ENCODE measurements around the gene KAT5. TPM values are rescaled to one million over a fixed set of nuclear protein-coding genes. Genes with fewer than 3 reads are reported as not detected.
"Not testable (repeated sequence)": the region's sequence is repeated elsewhere in the genome, so short reads cannot be mapped to it uniquely, and the experiment has no call there.

KAT5 gene
- total RNA-seq, 1 donor from 2014 or later, result 77.5 TPM

DNA sequence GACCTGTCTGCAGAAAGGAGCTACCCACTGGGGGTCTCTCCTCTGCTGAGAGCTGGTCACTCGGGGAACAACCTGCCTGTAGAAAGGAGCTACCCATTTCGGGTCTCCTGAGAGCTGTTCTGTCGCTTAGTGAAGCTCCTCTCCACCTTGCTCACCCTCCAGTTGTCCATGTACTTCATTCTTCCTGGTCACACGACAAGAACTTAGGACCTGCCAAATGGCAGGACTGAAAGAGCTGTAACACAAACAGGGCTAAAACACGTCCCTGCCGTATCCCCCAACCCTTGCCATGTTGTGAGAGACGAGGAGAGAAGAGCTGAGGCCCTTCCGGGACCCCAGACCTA, 32.6 kb downstream of the KAT5 start:
- no peaks in the 10 kb centered on the region for H3K4me1 ChIP-seq
- H3K4me3 ChIP-seq, result no peak overlapping the region
- H3K27ac ChIP-seq, result no peak overlapping the region
- TF ChIP-seq, protein P1, sequence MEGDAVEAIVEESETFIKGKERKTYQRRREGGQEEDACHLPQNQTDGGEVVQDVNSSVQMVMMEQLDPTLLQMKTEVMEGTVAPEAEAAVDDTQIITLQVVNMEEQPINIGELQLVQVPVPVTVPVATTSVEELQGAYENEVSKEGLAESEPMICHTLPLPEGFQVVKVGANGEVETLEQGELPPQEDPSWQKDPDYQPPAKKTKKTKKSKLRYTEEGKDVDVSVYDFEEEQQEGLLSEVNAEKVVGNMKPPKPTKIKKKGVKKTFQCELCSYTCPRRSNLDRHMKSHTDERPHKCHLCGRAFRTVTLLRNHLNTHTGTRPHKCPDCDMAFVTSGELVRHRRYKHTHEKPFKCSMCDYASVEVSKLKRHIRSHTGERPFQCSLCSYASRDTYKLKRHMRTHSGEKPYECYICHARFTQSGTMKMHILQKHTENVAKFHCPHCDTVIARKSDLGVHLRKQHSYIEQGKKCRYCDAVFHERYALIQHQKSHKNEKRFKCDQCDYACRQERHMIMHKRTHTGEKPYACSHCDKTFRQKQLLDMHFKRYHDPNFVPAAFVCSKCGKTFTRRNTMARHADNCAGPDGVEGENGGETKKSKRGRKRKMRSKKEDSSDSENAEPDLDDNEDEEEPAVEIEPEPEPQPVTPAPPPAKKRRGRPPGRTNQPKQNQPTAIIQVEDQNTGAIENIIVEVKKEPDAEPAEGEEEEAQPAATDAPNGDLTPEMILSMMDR (IDR thresholded peaks at IDR 0.05), result no peak
- intact Hi-C loops (cut with DNase I), result no loop called here
- H3K36me3 ChIP-seq, result no peaks in the 10 kb centered on the region
- ATAC-seq (no peak), DNase-seq (no peak)
- no peaks in the 10 kb centered on the region for H3K9me3 ChIP-seq
- no peaks in the 10 kb centered on the region for H3K27me3 ChIP-seq

DNA sequence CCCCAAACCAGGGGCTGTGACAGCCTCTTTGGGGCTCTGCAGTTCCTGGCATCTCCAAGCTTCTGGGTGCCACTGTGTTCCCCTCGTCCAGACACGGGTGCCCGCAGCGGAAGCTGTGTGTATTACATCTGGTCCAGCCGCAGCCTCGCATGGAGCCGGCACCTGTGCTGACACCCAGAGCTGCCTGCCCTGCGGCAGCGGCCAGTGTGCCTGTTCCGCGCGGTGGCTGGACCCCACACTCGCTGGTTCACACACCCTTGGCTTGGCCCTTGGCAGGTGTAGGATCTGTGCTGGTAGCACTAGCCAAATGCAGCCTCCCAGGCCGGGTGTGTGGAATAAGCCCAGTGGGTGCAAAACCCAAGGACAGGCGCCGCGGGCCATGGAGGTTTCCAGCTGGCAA, 33.0 kb downstream of the KAT5 start:
- no peak overlapping the region for H3K27ac ChIP-seq
- H3K9me3 ChIP-seq, result no peaks in the 10 kb centered on the region
- H3K4me1 ChIP-seq, result no peaks in the 10 kb centered on the region
- ATAC-seq (peak; percentile 26), DNase-seq (no peak)
- H3K27me3 ChIP-seq, result no peaks in the 10 kb centered on the region
- no peak overlapping the region for H3K4me3 ChIP-seq
- TF ChIP-seq, protein P1 (IDR thresholded peaks at IDR 0.05), result no peak
- H3K36me3 ChIP-seq, result no peaks in the 10 kb centered on the region
- intact Hi-C loops (cut with DNase I), result no loop called here

DNA sequence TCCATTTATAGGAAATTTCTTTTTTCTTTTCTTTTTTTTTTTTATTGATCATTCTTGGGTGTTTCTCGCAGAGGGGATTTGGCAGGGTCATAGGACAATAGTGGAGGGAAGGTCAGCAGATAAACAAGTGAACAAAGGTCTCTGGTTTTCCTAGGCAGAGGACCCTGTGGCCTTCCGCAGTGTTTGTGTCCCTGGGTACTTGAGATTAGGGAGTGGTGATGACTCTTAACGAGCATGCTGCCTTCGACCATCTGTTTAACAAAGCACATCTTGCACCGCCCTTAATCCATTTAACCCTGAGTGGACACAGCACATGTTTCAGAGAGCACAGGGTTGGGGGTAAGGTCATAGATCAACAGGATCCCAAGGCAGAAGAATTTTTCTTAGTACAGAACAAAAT, 50.1 kb downstream of the KAT5 start:
- DNase-seq; H3K36me3 ChIP-seq; H3K9me3 ChIP-seq; H3K27ac ChIP-seq; H3K27me3 ChIP-seq; intact Hi-C loops (cut with DNase I); H3K4me1 ChIP-seq; H3K4me3 ChIP-seq; ATAC-seq: not testable (repeated sequence)

DNA sequence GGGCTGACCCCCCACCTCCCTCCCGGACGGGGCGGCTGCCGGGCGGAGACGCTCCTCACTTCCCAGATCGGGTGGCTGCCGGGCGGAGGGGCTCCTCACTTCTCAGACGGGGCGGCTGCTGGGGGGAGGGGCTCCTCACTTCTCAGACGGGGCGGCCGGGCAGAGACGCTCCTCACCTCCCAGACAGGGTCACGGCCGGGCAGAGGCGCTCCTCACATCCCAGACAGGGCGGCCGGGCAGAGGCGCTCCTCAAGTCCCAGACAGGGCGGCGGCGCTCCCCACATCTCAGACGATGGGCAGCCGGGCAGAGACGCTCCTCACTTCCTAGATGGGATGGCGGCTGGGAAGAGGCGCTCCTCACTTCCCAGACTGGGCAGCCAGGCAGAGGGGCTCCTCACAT, 50.8 kb downstream of the KAT5 start:
- H3K36me3 ChIP-seq; H3K9me3 ChIP-seq; H3K27ac ChIP-seq; H3K4me1 ChIP-seq; intact Hi-C loops (cut with DNase I); ATAC-seq; H3K27me3 ChIP-seq; H3K4me3 ChIP-seq; DNase-seq: not testable (repeated sequence)

DNA sequence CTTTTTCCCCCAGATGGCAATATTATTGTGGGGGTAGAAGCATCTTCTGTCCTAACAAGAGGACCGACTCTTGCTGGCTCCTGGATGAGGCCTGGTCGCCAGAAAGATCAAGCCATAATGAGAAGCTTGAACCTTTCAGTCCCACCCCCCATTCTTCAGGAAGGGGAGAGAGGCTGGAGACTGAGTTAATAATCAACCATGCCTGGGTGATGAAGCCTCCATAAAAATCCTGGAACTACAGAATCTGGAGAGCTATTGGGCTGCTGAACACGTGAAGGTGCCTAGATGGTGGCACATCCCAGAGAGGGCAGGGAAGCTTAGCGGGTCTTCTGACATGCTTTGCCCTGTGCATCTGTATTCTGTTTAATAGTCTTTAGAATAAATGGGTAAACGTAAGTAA, 52.4 kb downstream of the KAT5 start:
- intact Hi-C loops (cut with DNase I), result no loop called here
- Histone ChIP-seq H3K4me1 (peaks cover under 1% of the 10 kb centered on the region), H3K36me3 (no peaks in the 10 kb centered on the region), H3K27ac (no peak overlapping the region), H3K27me3 (no peaks in the 10 kb centered on the region), H3K4me3 (no peak overlapping the region), H3K9me3 (no peaks in the 10 kb centered on the region)
- ATAC-seq, result no peak
- no peak for DNase-seq
- TF ChIP-seq, protein P1 (IDR thresholded peaks at IDR 0.05), result no peak

DNA sequence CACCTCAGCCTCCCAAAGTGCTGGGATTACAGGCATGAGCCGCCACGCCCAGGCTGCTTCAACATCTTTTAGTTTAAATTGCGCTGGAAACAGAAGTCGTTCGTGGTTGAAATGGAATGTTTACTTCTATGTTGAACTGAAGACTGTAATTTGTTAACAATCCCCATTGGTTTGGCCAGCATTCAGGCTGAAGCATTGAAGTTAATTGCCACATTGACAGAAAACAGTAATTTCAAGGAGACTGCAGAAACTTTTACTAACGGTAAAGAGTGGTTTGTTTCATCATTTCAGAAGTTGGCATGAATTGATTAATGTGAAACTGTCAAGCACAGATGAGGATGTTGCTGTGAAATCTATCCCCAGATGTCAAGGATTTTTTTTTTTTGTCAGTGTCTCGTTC, 54.5 kb downstream of the KAT5 start:
- H3K27me3 ChIP-seq, result no peaks in the 10 kb centered on the region
- no peak overlapping the region for H3K27ac ChIP-seq
- intact Hi-C loops (cut with DNase I), result no loop called here
- H3K36me3 ChIP-seq, result no peaks in the 10 kb centered on the region
- H3K9me3 ChIP-seq, result no peaks in the 10 kb centered on the region
- DNase-seq (no peak), ATAC-seq (no peak)
- no peak overlapping the region for H3K4me3 ChIP-seq
- H3K4me1 ChIP-seq, result peaks cover 3% of the 10 kb centered on the region
- TF ChIP-seq, protein P1 (IDR thresholded peaks at IDR 0.05), result no peak

DNA sequence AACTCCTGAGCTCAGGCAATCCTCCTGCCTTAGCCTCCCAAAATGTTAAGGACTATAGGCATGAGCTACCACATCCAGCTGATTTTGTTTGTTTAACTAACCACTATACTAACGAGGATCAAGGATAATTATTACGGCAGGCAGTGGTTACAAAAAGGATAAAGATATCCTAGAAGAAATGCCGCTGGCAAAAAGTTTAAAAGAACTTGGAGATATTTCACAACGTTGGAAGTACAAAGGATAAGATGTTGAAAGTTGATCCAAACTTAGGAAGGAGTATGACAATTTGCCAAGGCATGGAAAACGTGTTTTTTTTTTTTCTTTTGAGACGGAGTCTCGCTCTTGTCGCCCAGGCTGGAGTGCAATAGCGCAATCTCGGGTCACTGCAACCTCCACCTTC, 55.4 kb downstream of the KAT5 start:
- Histone ChIP-seq H3K27ac (no peak overlapping the region), H3K36me3 (no peaks in the 10 kb centered on the region), H3K9me3 (no peaks in the 10 kb centered on the region), H3K4me1 (peaks cover 3% of the 10 kb centered on the region), H3K4me3 (no peak overlapping the region), H3K27me3 (no peaks in the 10 kb centered on the region)
- ATAC-seq (no peak), DNase-seq (no peak)
- TF ChIP-seq, protein P1 (IDR thresholded peaks at IDR 0.05), result no peak
- intact Hi-C loops (cut with DNase I), result no loop called here

DNA sequence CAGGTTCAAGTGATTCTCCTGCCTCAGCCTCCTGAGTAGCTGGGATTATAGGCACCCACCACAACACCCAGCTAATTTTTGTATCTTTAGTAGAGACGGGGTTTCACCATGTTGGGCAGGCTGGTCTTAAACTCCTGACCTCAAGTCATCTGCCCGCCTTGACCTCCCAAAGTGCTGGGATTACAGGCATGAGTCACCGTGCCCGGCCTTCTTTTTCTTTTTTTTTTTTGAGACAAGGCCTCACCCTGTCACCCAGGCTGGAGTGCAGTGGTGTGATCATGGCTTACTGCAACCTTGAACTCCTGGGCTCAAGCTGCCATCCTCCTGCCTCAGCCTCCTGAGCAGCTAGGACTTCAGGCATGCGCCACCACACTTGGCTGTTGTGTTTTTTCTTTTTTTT, 55.8 kb downstream of the KAT5 start:
- intact Hi-C loops (cut with DNase I); DNase-seq; H3K36me3 ChIP-seq; H3K27me3 ChIP-seq; H3K4me3 ChIP-seq; H3K9me3 ChIP-seq; H3K4me1 ChIP-seq; H3K27ac ChIP-seq: not testable (repeated sequence)
- peak; percentile 63 for ATAC-seq

All from upper lobe of right lung (tissue), 1 donor.